ENCODE measurements around the gene KLF16.
A peak's percentile ranks its signal among the peaks of the same experiment; 100 is the strongest.

GRCh38 chr19:1853295-1854038, 9.9 kb downstream of the KLF16 start:
- TF ChIP-seq CTCF (IDR thresholded peaks at IDR 0.05; ENCODE audit: poor library complexity) (peak; percentile 77), EZH2 (IDR thresholded peaks at IDR 0.05; ENCODE audit: borderline replicate concordance) (no peak), EZH2phosphoT487 (IDR thresholded peaks at IDR 0.05; ENCODE audit: low read depth, severe bottlenecking, unreplicated experiment) (no peak)

Data from hepatocyte (in vitro differentiated cells).